Endodermal cell (in vitro differentiated cells): ENCODE measurements around the gene CARS2. TPM values are rescaled to one million over a fixed set of nuclear protein-coding genes. Genes with fewer than 3 reads are reported as not detected.
A peak's percentile ranks its signal among the peaks of the same experiment; 100 is the strongest.
"Not testable (repeated sequence)": the region's sequence is repeated elsewhere in the genome, so short reads cannot be mapped to it uniquely, and the experiment has no call there.

ENCODE experiments used
- DNase-seq: peaks from one replicate; pipeline ENCODE4 v3.0.0-alpha.2; 2017
- H3K27ac ChIP-seq: 2 replicates; pipeline ENCODE4 v1.5.1; 2013; ENCODE audit warnings: mild to moderate bottlenecking, low read depth, low read length, moderate library complexity
- H3K27me3 ChIP-seq: 2 replicates; pipeline ENCODE4 v1.6.1; 2013; ENCODE audit warnings: mild to moderate bottlenecking, low read length, moderate library complexity; ENCODE audit not compliant: insufficient read depth, control insufficient read depth, poor library complexity, severe bottlenecking
- H3K36me3 ChIP-seq: 2 replicates; pipeline ENCODE4 v1.7.0; 2013; ENCODE audit warnings: mild to moderate bottlenecking, low read length, moderate library complexity; ENCODE audit not compliant: control insufficient read depth, insufficient read depth
- H3K4me1 ChIP-seq: one replicate; pipeline ENCODE4 v1.7.0; 2013; ENCODE audit warnings: low read length; ENCODE audit not compliant: control insufficient read depth, insufficient read depth
- H3K4me3 ChIP-seq: 2 replicates; pipeline ENCODE4 v1.5.1; 2013; ENCODE audit warnings: mild to moderate bottlenecking, low read length, moderate library complexity
- H3K9ac ChIP-seq: 2 replicates; pipeline ENCODE4 v1.6.1; 2013; ENCODE audit warnings: mild to moderate bottlenecking, low read length, moderate library complexity; ENCODE audit not compliant: poor library complexity, severe bottlenecking; ENCODE audit errors: extremely low read depth
- H3K9me3 ChIP-seq: 2 replicates; pipeline ENCODE4 v1.6.1; 2013; ENCODE audit warnings: mild to moderate bottlenecking, low read length, moderate library complexity; ENCODE audit not compliant: control insufficient read depth
- H3K27ac Mint-ChIP-seq: 2 replicates; pipeline ENCODE4 v1.8.0; 2020; ENCODE audit warnings: mixed read lengths
- H3K27me3 Mint-ChIP-seq: 2 replicates; pipeline ENCODE4 v1.8.0; 2021; ENCODE audit warnings: mild to moderate bottlenecking, mixed read lengths; ENCODE audit not compliant: insufficient read depth
- H3K36me3 Mint-ChIP-seq: 2 replicates; pipeline ENCODE4 v1.8.0; 2020; ENCODE audit warnings: low read depth, mixed read lengths
- H3K4me1 Mint-ChIP-seq: 2 replicates; pipeline ENCODE4 v1.8.0; 2020; ENCODE audit warnings: mixed read lengths
- H3K4me3 Mint-ChIP-seq: 2 replicates; pipeline ENCODE4 v1.8.0; 2020; ENCODE audit warnings: mild to moderate bottlenecking, moderate library complexity, mixed read lengths
- H3K9me3 Mint-ChIP-seq: 2 replicates; pipeline ENCODE4 v1.8.0; 2020; ENCODE audit warnings: mild to moderate bottlenecking, mixed read lengths
- WGBS, 2 experiments: methylation state at CpG; one replicate each; pipeline versions ENCODE4 v1.1.5 to v1.1.7; 2013; ENCODE audit warnings: missing lambda C conversion rate in 2 of 2, mixed read lengths in 1 of 2; ENCODE audit not compliant: insufficient coverage in 1 of 2, insufficient read length in 1 of 2; 5-methylcytosine and 5-hydroxymethylcytosine counted together
- total RNA-seq, 2 donors: library from RNA; stranded (reverse); fragmentation: NEBNext Ultra II Directional in 1 of 2; extraction: Animal tissue kit (Norgen Biotek cat#: 25700) in 1 of 2; gene quantifications; 2 replicates in 1 of 2; 3 replicates in 1 of 2; pipeline ENCODE4 v1.2.1, GENCODE V29; 2021
- TF ChIP-seq, protein P1 (sequence below): fragments of 200-600 bp; sonication (generic); conservative IDR thresholded peaks from 2 replicates; pipeline ENCODE4 v1.5.0; 2021; ENCODE audit warnings: antibody characterized with exemption, mild to moderate bottlenecking

The CARS2 gene
- total RNA-seq, 2 donors from 2014 or later, result 53.0 to 53.2 TPM

DNA sequence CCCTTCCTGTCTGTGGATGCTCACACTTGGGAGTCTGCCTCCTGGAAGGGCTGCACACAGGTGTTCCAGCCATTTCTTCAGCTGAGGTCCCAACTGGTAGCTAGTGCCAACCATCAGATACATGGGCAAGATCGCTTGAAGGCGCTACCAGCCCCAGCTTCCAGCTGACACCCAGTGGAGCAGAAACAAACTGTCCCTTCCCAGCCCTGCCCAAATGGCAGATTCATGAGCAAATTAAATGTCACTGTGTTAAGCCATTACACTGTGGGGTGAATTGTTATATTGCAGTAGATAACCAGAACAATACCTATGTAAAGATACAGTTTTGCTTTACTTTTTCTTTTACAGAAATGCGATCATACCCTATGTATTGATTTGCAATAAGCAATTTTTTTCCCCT lies 25.2 kb upstream of the CARS2 start:
- H3K27me3 ChIP-seq, result no peaks in the 10 kb centered on the region
- WGBS, 2 experiments, result 88 to 99% methylated on average over 2 to 3 of the region's 3 CpGs
- H3K36me3 ChIP-seq, result no peaks in the 10 kb centered on the region
- no peaks in the 10 kb centered on the region for H3K4me1 Mint-ChIP-seq
- no peaks in the 10 kb centered on the region for H3K9me3 Mint-ChIP-seq
- H3K4me1 ChIP-seq, result peaks cover 11% of the 10 kb centered on the region
- H3K4me3 ChIP-seq, result peak overlapping the region; percentile 2
- no peaks in the 10 kb centered on the region for H3K9me3 ChIP-seq
- TF ChIP-seq, protein P1, sequence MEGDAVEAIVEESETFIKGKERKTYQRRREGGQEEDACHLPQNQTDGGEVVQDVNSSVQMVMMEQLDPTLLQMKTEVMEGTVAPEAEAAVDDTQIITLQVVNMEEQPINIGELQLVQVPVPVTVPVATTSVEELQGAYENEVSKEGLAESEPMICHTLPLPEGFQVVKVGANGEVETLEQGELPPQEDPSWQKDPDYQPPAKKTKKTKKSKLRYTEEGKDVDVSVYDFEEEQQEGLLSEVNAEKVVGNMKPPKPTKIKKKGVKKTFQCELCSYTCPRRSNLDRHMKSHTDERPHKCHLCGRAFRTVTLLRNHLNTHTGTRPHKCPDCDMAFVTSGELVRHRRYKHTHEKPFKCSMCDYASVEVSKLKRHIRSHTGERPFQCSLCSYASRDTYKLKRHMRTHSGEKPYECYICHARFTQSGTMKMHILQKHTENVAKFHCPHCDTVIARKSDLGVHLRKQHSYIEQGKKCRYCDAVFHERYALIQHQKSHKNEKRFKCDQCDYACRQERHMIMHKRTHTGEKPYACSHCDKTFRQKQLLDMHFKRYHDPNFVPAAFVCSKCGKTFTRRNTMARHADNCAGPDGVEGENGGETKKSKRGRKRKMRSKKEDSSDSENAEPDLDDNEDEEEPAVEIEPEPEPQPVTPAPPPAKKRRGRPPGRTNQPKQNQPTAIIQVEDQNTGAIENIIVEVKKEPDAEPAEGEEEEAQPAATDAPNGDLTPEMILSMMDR, result no peak
- no peak overlapping the region for H3K27ac ChIP-seq
- H3K9ac ChIP-seq, result no peak overlapping the region
- H3K27ac Mint-ChIP-seq, result no peak overlapping the region
- no peaks in the 10 kb centered on the region for H3K27me3 Mint-ChIP-seq
- no peaks in the 10 kb centered on the region for H3K36me3 Mint-ChIP-seq
- no peak for DNase-seq
- no peak overlapping the region for H3K4me3 Mint-ChIP-seq

DNA sequence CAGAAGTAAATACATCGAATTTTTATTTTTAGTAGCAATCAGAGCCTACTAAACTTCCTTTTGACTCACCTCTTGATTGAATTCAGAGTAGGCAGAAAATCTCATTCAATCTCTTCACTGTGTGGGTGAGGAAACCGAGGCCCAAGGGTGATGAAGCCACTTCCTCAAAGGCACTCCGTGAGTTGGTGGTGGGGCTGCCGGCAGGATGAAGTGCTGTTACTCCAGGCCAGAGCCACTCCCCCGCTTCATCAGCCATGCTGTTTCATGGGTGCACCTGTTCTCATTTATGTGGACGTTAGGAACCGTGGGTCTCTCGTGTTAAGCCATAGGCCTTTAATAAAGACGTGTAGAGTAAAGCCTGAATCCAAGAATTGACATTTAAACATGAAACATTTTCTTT lies 20.8 kb upstream of the CARS2 start:
- Histone ChIP-seq H3K36me3 (peaks cover 13% of the 10 kb centered on the region), H3K4me3 (no peak overlapping the region), H3K9ac (no peak overlapping the region), H3K27ac (no peak overlapping the region), H3K27me3 (no peaks in the 10 kb centered on the region), H3K4me1 (peaks cover 11% of the 10 kb centered on the region), H3K9me3 (no peaks in the 10 kb centered on the region)
- no peaks in the 10 kb centered on the region for H3K9me3 Mint-ChIP-seq
- TF ChIP-seq, protein P1, result no peak
- WGBS, 2 experiments, result 96 to 99% methylated on average over 9 of the region's 9 CpGs
- H3K4me3 Mint-ChIP-seq, result no peak overlapping the region
- peaks cover 5% of the 10 kb centered on the region for H3K36me3 Mint-ChIP-seq
- no peak overlapping the region for H3K27ac Mint-ChIP-seq
- H3K27me3 Mint-ChIP-seq, result no peaks in the 10 kb centered on the region
- H3K4me1 Mint-ChIP-seq, result no peaks in the 10 kb centered on the region
- no peak for DNase-seq

DNA sequence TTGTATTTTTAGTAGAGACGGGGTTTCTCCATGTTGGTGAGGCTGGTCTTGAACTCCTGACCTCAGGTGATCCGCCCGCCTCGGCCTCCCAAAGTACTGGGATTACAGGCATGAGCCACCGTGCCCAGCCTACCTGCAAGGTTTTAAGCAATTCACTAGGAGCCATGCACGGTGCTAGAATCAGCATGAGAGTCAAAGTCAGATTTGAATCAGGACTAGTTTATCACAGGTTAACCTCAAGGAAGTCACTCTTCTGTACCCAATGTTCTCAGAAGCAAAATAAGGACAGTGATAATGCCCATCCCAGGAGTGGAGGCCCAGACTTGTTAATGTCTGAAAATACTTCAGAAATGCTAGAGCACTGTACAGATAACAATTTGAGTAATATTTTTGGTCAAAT lies 20.2 kb upstream of the CARS2 start:
- not testable (repeated sequence) for H3K36me3 Mint-ChIP-seq, H3K4me1 Mint-ChIP-seq, H3K27me3 Mint-ChIP-seq, H3K9me3 Mint-ChIP-seq, H3K4me1 ChIP-seq, H3K9me3 ChIP-seq, H3K27me3 ChIP-seq, H3K27ac ChIP-seq, DNase-seq, H3K4me3 ChIP-seq, H3K27ac Mint-ChIP-seq, H3K9ac ChIP-seq, H3K4me3 Mint-ChIP-seq
- 88 to 96% methylated on average over 6 of the region's 6 CpGs for WGBS, 2 experiments
- peaks cover 16% of the 10 kb centered on the region for H3K36me3 ChIP-seq

DNA sequence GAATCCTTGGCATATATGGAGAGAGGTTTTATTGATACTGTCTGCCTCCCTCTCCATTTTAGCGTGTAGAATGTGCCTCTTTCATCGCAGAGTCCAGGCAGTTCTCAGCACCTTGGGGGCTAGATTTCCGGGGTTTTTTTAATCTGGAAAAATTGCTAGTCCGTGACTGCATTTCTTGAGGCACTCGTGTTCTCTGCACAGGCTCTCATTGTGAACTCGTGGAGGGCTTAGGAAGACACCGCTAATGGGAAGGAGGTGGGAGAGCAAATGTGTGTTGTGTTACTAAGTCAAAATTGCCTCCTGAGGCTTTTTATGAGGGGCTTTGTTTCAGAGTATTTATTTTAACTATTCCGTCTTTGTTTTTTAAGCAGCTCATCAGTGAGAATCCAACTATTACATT lies 17.7 kb upstream of the CARS2 start:
- Mint-ChIP-seq H3K4me1 (no peaks in the 10 kb centered on the region), H3K9me3 (no peaks in the 10 kb centered on the region), H3K36me3 (peaks cover 25% of the 10 kb centered on the region), H3K27me3 (no peaks in the 10 kb centered on the region), H3K27ac (no peak overlapping the region), H3K4me3 (no peak overlapping the region)
- no peak for DNase-seq
- H3K27me3 ChIP-seq, result no peaks in the 10 kb centered on the region
- TF ChIP-seq, protein P1, result no peak
- no peaks in the 10 kb centered on the region for H3K9me3 ChIP-seq
- no peak overlapping the region for H3K9ac ChIP-seq
- peaks cover 38% of the 10 kb centered on the region for H3K36me3 ChIP-seq
- H3K4me1 ChIP-seq, result no peaks in the 10 kb centered on the region
- no peak overlapping the region for H3K4me3 ChIP-seq
- no peak overlapping the region for H3K27ac ChIP-seq
- WGBS, 2 experiments, result 90 to 91% methylated on average over 7 to 8 of the region's 8 CpGs
